Measurements from ENCODE around the gene C9orf57.

DNA sequence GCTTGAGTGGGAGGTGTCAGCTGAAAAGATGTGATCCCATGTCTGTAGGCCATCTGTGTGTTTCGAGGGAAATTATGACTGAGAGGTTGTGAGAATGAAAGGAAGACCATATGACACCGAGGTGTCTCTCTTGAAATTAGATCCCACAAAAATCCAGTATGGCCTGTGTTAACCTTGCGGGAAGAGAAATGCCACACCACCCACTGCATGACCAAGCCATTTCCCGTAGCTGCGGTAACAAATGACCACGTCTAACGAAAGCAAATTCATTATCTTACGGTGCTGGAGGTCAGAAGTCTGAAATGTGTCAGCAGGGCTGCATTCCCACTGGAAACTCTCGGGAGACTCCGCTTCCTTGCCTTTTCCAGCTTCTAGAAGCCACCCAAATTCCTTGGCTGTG is 11.6 kb downstream of the C9orf57 start:
- TF ChIP-seq, protein P1, sequence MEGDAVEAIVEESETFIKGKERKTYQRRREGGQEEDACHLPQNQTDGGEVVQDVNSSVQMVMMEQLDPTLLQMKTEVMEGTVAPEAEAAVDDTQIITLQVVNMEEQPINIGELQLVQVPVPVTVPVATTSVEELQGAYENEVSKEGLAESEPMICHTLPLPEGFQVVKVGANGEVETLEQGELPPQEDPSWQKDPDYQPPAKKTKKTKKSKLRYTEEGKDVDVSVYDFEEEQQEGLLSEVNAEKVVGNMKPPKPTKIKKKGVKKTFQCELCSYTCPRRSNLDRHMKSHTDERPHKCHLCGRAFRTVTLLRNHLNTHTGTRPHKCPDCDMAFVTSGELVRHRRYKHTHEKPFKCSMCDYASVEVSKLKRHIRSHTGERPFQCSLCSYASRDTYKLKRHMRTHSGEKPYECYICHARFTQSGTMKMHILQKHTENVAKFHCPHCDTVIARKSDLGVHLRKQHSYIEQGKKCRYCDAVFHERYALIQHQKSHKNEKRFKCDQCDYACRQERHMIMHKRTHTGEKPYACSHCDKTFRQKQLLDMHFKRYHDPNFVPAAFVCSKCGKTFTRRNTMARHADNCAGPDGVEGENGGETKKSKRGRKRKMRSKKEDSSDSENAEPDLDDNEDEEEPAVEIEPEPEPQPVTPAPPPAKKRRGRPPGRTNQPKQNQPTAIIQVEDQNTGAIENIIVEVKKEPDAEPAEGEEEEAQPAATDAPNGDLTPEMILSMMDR (IDR thresholded peaks at IDR 0.05) = no peak
- no peak for TF ChIP-seq POLR2A (IDR thresholded peaks at IDR 0.05)
- TF ChIP-seq POLR2AphosphoS5 (IDR thresholded peaks at IDR 0.05; ENCODE audit: insufficient read depth in 1 of 2, low read depth in 1 of 2) = no peak

Data from vagina (tissue), 2 donors.